Measurements from ENCODE around the gene UBE2F. TPM values are rescaled to one million over a fixed set of nuclear protein-coding genes. Genes with fewer than 3 reads are reported as not detected.
A peak's percentile ranks its signal among the peaks of the same experiment; 100 is the strongest.

Gene UBE2F
- total RNA-seq: 73.3 TPM
- long read RNA-seq, transcript UBE2F-201 (10 exons, 2,009 nt): major isoform, 44 of 53 reads
- long read RNA-seq, partial matches to known transcripts: 4 of 53 reads
- long read RNA-seq, other reads (novel, unspliced or antisense): 3 of 53 reads

DNA sequence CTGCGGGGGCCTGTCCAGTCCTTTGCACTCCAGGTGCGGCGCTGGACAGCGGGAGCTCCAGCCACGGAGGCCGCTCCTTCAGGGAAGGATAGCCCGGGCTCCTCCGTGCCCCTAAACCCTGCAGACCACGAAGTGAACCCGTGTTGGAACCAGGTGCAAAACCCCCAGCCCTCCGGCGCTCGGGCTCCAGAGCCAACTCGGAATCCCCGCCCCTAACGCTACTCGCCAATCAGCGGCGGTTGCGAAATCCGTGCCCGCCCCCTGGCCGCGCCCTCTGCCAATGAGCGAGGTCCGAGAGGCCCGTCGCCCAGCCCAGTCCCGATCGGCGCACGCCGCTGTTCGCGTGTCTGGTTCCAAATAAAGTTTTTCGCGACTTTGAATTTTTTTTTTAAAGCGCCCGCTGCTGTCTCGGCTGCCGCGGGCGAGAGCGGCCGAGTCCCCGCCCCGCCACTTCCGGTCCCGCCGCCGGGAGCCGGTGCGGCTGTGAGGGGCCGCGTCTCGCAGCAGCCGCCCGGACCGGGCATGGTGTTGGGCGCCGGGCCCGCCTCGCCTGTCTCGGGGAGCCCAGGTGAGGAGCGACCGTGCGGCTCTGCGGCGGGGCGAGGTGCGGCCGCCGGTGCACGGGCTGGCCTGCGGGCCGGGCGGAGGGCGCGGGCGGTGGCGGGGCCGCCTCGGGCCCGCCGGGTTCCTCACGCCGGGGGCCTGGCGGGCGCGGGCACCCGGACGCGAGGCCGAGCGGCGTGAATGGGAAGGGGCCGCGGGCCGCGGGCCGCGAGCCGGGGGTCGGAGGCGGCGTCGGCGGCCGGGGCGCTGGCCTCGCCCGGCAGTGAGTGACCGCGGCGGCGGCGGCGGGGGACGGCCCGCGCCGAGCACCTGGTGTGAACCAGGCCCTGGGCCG is at the start of gene UBE2F:
TSS of gene UBE2F (plus strand) at position 450 of the 898 bp plus-strand sequence. CDS start 6,094 bp downstream, outside the sequence.
- DNase-seq (ENCODE audit: missing footprints) (peak; percentile 99), ATAC-seq (peak; percentile 98)
- intact Hi-C loops (cut with DNase I): loop anchor here (2.0 to 10.0 kb wide), 4 partner anchors 45 to 168 kb away; partner anchors contain the start of genes KLHL30, RAMP1 and SCLY

DNA sequence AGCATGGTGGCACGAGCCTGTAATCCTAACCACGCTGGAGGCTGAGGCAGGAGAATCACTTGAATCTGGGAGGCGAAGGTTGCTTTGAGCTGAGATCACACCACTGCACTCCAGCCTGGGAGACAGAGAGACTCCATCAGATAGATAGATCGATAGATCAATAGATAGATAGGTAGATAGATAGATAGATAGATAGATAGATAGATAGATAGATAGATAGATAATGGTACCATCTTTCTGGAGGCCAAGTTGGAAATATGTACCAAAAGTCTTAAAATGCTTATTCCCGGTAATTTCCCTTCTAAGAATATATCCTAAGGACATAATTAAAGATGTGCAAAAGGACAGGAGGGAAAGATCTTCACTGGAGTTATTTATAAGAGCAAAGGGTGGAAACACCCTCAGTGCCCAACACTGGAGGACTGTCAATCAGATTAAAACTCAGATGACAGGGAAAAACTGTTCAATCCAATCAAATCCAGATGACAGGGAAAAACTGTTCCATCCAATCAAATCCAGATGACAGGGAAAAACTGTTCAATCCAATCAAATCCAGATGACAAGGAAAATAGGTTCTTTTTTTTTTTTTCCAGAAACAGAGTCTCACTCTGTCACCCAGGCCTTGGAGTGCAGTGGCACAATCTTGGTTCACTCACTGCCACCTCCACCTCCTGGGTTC is 49.0 kb upstream of the UBE2F start:
- no peak for DNase-seq (ENCODE audit: missing footprints)
- ATAC-seq: no peak
- intact Hi-C loops (cut with DNase I): no loop called here

DNA sequence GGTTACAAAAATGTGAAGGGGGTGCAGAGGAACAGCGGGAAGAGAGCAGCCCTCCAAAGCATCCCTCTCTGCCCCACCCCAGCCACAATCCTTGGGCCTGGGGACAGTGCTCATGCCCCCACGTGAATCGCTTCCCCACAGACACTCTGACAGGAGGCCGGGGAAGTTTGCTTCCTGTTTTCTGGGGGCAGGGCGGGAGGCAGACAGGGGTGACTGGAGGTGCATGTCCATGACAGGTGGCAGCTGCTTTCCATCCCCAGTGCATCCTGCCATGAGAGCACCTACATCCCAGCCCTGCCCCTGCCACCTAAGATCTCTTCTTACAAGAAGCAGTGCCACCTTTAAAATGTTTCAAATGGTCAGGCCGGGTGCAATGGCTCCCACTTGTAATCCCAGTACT is 47.2 kb upstream of the UBE2F start:
- ATAC-seq (no peak), DNase-seq (ENCODE audit: missing footprints) (no peak)
- intact Hi-C loops (cut with DNase I): no loop called here

- DNase-seq (ENCODE audit: missing footprints) (no peak), ATAC-seq (no peak)
- intact Hi-C loops (cut with DNase I): loop anchor here (5.0 kb wide), 1 partner anchor 47 kb away; the partner anchor contains the start of gene UBE2F
Observed at GRCh38 chr2:237920673-237921072, 46.1 kb upstream of the UBE2F start.

GRCh38 chr2:237921967-237922492 is 44.8 kb upstream of the UBE2F start:
- intact Hi-C loops (cut with DNase I): loop anchor here (5.0 kb wide), 1 partner anchor 45 kb away; the partner anchor contains the start of gene UBE2F
- DNase-seq (ENCODE audit: missing footprints) (no peak), ATAC-seq (no peak)

- intact Hi-C loops (cut with DNase I): loop anchor here (5.0 kb wide), 1 partner anchor 44 kb away; the partner anchor contains the start of gene UBE2F
- DNase-seq (ENCODE audit: missing footprints) (no peak), ATAC-seq (no peak)
Observed at GRCh38 chr2:237922641-237923361, 44.0 kb upstream of the UBE2F start.

GRCh38 chr2:237923481-237924163 is 43.2 kb upstream of the UBE2F start:
- intact Hi-C loops (cut with DNase I): loop anchor here (5.0 kb wide), 1 partner anchor 44 kb away; the partner anchor contains the start of gene UBE2F
- peak; percentile 90 for DNase-seq (ENCODE audit: missing footprints)
- peak; percentile 95 for ATAC-seq

- DNase-seq (ENCODE audit: missing footprints): no peak
- intact Hi-C loops (cut with DNase I): loop anchor here (5.0 kb wide), 1 partner anchor 43 kb away; the partner anchor contains the start of gene UBE2F
- ATAC-seq: no peak
Observed at GRCh38 chr2:237924164-237924534, 42.7 kb upstream of the UBE2F start.

DNA sequence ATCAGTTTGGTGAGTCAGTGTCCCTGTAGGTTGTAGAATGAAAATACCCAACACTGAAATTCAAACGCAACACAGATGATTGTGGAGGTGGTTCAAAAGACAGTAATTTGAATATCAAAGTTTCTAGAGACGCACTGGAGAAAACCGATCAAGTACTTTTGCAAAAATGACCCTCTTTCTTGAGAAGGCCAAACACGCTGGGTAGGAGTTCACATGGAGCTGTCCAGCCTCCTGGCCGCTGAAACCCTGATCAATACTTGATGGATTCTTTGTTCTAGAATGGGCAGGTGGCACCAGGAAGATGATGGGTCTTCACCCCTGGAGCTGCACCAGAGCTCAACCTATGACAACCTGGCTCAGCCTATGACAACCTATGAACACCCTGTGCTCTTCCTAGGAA is 39.7 kb upstream of the UBE2F start:
- no peak for ATAC-seq
- intact Hi-C loops (cut with DNase I): no loop called here

GRCh38 chr2:237927986-237928385 is 38.8 kb upstream of the UBE2F start:
- no peak for DNase-seq (ENCODE audit: missing footprints)
- no peak for ATAC-seq
- intact Hi-C loops (cut with DNase I): no loop called here

More for the DNA sequence above, 39.7 kb upstream of the UBE2F start:
- DNase-seq (ENCODE audit: missing footprints): no peak

DNA sequence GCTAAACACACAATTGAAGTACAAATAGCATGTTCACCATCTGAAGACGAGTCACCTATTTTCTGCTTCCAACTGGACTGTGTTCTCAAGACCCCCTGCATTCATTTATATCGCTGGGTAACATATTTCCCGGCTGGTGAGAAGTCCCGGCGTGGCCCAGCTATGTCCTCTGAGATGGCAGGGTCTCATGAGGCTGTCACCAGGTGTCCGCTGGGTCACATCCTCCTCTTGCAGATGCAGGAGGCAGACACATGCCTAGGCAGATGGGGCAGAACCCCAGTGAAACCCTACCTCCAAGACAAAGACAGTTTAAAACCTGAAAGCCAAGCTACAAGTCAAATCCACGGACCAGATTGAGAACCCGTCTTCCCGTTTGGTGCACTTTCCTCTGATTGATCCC is 36.8 kb upstream of the UBE2F start:
- no peak for ATAC-seq
- intact Hi-C loops (cut with DNase I): no loop called here

GRCh38 chr2:237931205-237931721 is 35.6 kb upstream of the UBE2F start:
- no peak for DNase-seq (ENCODE audit: missing footprints)
- peak; percentile 42 for ATAC-seq
- intact Hi-C loops (cut with DNase I): no loop called here

More for the DNA sequence above, 36.8 kb upstream of the UBE2F start:
- no peak for DNase-seq (ENCODE audit: missing footprints)

DNA sequence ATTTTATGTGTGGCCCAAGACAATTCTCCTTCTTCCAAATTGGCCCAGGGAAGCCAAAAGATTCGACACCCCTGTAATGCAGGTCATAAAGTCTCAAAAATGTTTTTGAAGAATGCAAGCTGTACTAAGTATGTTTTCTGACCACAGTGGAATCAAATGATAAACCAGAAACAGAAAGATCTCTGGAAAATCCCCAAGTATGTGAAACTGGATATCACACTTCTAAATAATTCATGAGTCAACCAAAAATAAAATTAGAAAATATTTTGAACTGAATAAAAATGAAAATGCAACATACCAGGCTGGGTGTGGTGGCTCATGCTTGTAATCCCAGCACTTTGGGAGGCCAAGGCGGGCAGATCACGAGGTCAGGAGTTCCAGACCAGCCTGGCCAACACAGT is 34.1 kb upstream of the UBE2F start:
- ATAC-seq: no peak
- DNase-seq (ENCODE audit: missing footprints): no peak
- intact Hi-C loops (cut with DNase I): no loop called here

GRCh38 chr2:237934186-237934585 is 32.6 kb upstream of the UBE2F start:
- ATAC-seq (no peak), DNase-seq (ENCODE audit: missing footprints) (no peak)
- intact Hi-C loops (cut with DNase I): no loop called here

- ATAC-seq (no peak), DNase-seq (ENCODE audit: missing footprints) (no peak)
- intact Hi-C loops (cut with DNase I): no loop called here
Observed at GRCh38 chr2:237935740-237936452, 30.9 kb upstream of the UBE2F start.

DNA sequence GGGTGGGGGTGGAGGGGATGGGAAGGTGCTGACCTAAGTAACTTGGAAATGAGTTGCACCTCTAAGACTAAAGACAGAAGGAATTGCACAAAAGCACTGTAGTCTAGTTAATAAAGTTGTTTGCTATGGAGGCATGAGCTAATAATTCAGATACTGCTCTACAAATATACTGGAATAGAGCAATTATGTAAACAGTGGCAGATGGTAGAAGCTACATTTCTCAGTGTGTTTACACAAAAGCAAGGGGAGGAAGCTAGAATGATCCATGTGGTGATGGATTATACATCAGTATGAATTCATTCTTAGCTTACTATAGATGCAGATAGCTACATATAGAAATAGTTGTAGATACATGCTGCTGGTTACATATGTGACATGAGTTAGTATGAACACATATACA is 27.6 kb upstream of the UBE2F start:
- no peak for ATAC-seq
- DNase-seq (ENCODE audit: missing footprints): no peak

GRCh38 chr2:237940828-237941227 is 26.0 kb upstream of the UBE2F start:
- no peak for DNase-seq (ENCODE audit: missing footprints)
- ATAC-seq: no peak
- intact Hi-C loops (cut with DNase I): no loop called here

More for the DNA sequence above, 27.6 kb upstream of the UBE2F start:
- intact Hi-C loops (cut with DNase I): no loop called here

All from Right ventricle myocardium inferior (tissue), 1 donor.